Brain pericyte (primary cell): Measurements from ENCODE around the gene DBNL.

Experiments used
- DNase-seq: peaks from one replicate; pipeline ENCODE4 v3.0.0-alpha.2; 2012; ENCODE audit warnings: low read depth, low spot score

The DBNL gene

DNA sequence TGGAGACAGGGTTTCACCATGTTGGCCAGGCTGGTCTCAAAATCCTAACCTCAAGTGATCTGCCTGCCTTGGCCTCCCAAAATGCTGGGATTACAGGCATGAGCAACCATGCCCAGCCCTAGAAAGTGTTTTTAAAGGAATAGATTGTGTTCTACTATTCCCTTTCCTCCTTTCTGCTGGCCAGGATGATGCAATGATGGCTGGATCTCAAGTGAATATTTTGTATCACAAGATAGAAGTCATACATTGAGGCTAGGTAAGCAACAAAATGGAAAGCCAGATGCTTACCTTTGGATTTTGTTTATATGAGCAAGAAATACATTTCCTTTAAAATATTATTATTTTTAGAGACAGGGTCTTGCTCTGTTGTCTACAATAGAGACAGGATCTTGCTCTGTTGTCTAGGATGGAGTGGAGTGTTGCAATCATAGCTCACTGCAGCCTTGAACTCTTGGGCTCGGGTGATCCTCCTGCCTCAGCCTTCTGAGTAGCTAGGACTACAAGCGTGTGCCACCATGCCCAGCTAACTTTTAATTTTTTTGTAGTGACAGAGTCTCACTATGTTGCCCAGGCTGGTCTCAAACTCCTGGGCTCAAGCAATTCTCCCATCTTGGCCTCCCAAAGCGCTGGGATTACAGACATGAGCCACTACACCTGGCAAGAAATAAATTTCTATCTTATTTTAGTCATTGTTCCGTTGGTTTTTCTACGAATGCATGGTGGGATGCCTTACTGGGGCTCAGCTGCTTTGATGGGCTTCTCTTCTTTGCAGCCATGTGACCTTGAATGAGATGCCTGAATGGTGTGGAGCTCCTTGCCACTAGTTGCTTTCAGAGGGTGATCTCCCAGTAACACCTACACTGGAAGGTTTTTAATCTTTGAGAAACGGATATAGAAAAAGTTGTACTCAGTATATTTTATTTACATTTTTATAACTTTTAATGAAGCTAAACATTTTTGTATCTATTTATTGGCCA, 53.9 kb downstream of the DBNL start:
- no peak for DNase-seq

DNA sequence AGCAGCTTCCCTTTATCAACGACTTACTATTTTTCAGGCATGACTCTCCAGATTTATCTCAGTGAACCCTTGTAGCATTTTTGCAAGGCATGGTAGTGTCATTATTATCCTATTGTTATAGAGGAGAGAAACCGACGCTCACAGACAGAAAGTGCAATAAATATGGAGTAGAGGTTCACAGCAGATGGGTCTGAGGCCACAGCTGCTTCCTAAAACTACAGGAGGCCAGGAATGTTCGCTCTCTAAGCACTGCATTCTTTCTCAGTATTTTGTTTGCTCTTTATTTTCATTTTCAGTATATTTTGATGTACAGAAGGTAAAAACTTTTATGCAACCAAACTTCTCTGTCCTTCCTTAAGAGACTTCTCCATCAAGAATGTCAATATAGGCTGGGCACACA, 55.2 kb downstream of the DBNL start:
- no peak for DNase-seq

- peak; percentile 80 for DNase-seq
These were observed 56.2 kb downstream of the DBNL start for GRCh38 chr7:44100458-44101302.

DNA sequence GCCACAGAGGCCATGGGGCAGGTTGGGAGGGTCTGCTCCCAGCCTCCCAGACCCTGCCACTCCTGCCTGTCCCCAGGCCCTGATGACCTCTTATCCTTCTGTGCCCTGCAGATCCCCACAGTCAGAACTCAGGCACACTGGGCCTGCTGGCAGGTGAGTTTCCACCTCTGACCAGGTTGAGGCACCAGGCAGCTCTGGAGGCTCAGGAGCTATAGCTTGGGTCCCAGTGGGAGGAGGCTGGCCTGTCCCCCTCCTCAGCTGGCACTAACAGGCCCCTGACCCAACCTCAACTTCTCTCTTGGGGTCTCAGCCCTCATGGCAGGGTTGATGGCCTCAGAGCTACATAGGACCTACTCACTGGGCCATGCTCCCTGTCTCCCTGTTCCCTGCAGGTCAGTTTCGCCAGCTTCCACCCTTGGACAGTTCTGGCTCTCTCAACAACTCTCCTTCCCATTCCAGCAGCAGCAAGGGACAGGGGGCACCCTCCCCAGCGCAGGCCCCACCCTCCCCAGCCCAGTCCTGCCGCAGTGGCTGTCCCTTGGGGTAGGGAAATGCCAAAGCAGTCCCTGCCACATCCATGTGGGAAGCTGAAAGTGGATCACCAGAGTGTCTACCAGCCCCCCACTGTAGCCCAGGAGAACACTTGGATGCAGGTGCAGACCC, 56.9 kb downstream of the DBNL start:
- DNase-seq = no peak

DNA sequence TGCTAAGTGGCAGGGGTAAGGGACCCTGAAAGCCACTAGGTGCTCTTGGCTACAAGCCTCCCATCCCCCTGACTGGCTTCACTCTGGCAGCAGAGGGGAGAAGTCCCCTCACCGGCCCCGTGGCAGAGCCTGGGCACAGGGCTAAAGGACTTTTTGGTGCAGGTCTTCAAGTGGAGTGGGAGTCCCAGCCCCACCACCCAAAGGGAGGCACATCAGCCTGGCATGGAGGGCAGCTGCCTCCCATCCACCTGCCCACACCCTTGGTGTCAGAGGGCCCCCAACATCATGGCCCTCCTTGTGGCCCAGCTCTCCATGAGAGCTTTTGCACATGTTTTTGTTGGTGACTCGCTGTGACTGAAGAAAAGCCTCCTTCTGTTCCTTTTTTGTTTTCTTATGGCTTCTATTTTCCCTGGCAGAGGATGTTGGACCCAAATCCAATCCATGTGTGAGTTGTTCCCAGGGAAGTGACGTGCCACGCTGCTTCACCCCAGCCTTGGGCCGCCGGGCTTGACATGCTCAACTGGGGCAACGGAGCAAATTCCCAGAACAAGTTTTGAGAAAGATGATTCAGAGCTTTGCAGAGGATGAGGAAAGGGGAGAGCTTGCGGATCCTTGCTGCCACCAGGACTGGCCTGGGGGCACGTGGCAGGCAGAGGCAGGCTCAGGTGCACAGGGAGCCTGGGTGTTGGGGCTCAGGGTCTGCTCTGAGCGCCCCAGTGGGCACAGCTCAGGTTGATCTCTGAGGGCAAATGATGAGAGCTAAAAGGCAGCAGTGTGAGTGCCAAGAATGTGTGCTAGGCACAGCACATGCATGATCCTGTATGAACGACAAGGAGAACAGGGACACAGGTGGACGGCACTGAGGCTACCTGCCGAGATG, 57.7 kb downstream of the DBNL start:
- DNase-seq = peak; percentile 75

- no peak for DNase-seq
These were observed 58.5 kb downstream of the DBNL start for GRCh38 chr7:44102846-44103565.

GRCh38 chr7:44103566-44103922, 59.0 kb downstream of the DBNL start:
- DNase-seq = no peak

GRCh38 chr7:44103923-44104859, 59.7 kb downstream of the DBNL start, which contains the start of gene AEBP1:
TSS of gene AEBP1 (plus strand) at chr7:44104345. CDS start at chr7:44104666, 321 bp downstream.
- DNase-seq = no peak

GRCh38 chr7:44104860-44105771, 60.6 kb downstream of the DBNL start:
- DNase-seq = no peak

DNA sequence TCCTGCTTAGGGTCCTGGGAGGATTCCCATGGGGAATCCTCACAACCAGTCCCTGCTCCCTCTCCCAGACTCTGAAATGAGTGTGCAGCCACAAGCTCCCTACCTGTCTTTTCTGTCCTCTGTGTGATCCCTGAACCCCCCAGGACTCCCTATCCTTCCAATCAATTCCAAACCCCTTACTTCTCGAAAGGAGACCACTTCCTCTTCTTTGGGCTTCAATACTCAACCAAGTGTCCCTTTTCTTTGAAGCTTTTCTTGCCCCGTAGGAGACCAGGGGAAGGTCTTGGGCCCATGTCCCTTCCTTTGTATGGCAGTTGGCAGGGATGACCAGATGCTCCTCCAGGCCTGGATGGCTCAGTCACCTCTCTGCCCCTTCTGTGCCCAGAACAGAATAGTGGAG, 61.3 kb downstream of the DBNL start:
- no peak for DNase-seq

DNA sequence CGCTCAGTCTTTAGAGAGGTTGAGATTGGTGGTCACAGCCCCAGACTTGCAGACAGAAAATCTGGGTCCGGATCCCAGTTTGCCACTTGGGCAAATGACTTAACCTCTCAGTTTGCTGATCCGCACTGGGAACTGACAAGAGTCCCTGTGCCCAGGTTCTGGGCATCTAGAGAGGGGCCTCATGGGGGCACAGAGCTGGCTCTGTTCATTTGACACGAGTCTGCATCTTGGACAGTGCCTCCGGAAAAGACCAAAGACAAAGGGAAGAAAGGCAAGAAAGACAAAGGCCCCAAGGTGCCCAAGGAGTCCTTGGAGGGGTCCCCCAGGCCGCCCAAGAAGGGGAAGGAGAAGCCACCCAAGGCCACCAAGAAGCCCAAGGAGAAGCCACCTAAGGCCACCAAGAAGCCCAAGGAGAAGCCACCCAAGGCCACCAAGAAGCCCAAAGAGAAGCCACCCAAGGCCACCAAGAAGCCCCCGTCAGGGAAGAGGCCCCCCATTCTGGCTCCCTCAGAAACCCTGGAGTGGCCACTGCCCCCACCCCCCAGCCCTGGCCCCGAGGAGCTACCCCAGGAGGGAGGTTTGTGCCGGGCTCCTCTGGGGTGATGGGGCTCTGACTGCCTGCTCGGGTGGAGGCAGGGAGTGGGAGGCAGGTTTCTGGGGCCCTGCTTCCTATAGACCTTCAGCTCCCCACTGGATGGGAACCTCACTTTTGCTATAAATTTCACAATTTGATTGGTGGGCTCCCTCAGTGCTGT, 62.0 kb downstream of the DBNL start:
- DNase-seq = no peak

DNA sequence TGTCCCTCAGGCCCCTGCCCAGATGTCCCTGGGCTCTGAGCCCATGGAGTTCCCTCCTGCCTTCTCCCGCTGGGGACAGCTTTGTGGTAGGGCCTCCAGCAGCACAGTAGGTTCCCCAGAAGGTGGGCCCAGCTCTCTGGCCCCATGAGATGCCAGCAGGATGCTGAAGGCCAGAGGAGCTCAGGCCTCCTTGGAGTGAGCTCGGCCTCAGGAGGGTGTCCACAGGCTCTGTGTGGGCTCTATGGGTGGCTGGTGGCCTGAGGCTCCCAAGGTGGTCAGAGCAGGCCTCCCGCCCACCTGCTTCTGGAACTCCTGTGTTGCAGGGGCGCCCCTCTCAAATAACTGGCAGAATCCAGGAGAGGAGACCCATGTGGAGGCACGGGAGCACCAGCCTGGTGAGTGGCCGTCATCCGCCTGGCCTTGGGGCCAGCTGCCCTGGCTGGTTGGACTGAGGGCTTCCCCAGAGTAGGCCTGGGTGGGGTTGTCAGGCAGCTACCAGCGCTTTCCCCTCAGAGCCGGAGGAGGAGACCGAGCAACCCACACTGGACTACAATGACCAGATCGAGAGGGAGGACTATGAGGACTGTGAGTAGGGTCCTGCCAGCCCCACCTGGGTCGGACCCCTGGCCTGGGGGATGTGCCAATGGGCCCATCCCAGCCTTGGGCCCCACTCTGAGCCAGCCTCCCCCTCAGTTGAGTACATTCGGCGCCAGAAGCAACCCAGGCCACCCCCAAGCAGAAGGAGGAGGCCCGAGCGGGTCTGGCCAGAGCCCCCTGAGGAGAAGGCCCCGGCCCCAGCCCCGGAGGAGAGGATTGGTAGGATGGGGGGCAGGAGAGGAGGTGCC, 62.8 kb downstream of the DBNL start:
- no peak for DNase-seq

- DNase-seq = no peak
These were observed 63.7 kb downstream of the DBNL start for GRCh38 chr7:44107961-44108767.

DNA sequence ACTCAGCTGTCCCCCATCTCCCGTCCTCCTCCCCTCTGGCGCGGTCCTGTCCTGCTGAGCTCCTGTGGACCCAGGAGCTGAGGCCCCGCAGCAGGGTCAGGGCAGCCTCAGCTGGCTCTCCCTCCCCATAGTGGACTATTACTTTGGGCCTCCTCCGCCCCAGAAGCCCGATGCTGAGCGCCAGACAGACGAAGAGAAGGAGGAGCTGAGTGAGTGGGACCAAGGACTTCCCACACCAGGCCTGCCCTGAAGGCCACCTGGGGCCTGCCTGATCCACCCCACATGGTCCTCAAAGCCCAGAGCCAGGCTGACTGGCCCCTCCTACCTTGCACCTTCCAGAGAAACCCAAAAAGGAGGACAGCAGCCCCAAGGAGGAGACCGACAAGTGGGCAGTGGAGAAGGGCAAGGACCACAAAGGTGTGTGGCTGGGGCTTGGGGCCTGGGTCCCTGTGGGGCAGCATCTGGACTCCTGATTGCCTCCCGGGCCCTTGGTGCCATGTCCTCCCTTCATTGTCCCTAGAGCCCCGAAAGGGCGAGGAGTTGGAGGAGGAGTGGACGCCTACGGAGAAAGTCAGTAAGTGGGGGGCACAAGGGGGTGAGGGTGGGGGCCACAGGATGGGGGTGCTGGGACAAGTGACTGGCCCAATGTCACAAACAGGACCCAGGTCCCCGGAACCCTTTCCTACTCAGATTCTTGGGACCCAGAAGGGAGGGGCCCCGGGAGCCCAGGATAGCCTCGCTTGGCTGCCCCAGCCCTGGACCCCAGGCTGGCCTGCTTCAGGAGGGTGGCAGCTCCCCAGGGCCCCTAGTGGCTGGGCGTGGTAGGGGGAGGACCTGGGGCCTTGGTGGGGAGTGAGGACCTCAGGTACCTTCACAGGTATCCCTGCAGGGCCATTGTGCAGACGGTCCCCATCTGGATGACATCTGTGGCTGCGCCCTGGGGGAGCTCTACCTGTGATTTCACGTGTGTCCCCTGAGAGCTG, 64.6 kb downstream of the DBNL start:
- no peak for DNase-seq
